DOHH2 (cell line): ENCODE results near the gene CNPY4.
A peak's percentile ranks its signal among the peaks of the same experiment; 100 is the strongest.

Source experiments
- H3F3A ChIP-seq: fragments of 200-600 bp; sonication (generic), shearing (Covaris generic); 2 replicates; pipeline ENCODE4 v1.6.0; 2016; ENCODE audit warnings: antibody characterized with exemption, mild to moderate bottlenecking; ENCODE audit not compliant: control insufficient read depth, insufficient read depth
- H3K27ac ChIP-seq: fragments of 200-600 bp; sonication (generic); 2 replicates; pipeline ENCODE4 v1.5.1; 2014; ENCODE audit warnings: low read depth, mild to moderate bottlenecking, low read length, moderate library complexity
- H3K27me3 ChIP-seq: fragments of 200-600 bp; sonication (generic); 2 replicates; pipeline ENCODE4 v1.6.1; 2014; ENCODE audit warnings: mild to moderate bottlenecking, low read length, mixed read lengths; ENCODE audit not compliant: control insufficient read depth
- H3K36me3 ChIP-seq: fragments of 200-600 bp; sonication (generic); 2 replicates; pipeline ENCODE4 v1.6.1; 2014; ENCODE audit warnings: mild to moderate bottlenecking, low read length, moderate library complexity, mixed read lengths; ENCODE audit not compliant: control insufficient read depth
- H3K4me1 ChIP-seq: fragments of 200-600 bp; sonication (generic); 2 replicates; pipeline ENCODE4 v1.6.1; 2014; ENCODE audit warnings: mild to moderate bottlenecking, low read length, mixed read lengths; ENCODE audit not compliant: control insufficient read depth
- H3K4me2 ChIP-seq: fragments of 200-600 bp; sonication (generic); 2 replicates; pipeline ENCODE4 v1.6.0; 2014; ENCODE audit warnings: mild to moderate bottlenecking, low read length, moderate library complexity
- H3K4me3 ChIP-seq: fragments of 200-600 bp; sonication (generic); 2 replicates; pipeline ENCODE4 v1.5.1; 2014; ENCODE audit warnings: mild to moderate bottlenecking, low read length, mixed read lengths
- H3K79me2 ChIP-seq: fragments of 200-600 bp; sonication (generic); 2 replicates; pipeline ENCODE4 v1.6.1; 2014; ENCODE audit warnings: mild to moderate bottlenecking, low read length, mixed read lengths; ENCODE audit not compliant: control insufficient read depth
- H3K9me2 ChIP-seq: fragments of 200-600 bp; sonication (generic); replicated peaks from 2 replicates; pipeline ENCODE4 v1.6.1; 2014; ENCODE audit warnings: mild to moderate bottlenecking, low read length, mixed read lengths; ENCODE audit not compliant: control insufficient read depth
- H3K9me3 ChIP-seq: fragments of 200-600 bp; sonication (generic); 2 replicates; pipeline ENCODE4 v1.6.1; 2014; ENCODE audit warnings: antibody characterized with exemption, low read length, mixed read lengths; ENCODE audit not compliant: control insufficient read depth, insufficient read depth
- H4K20me1 ChIP-seq: fragments of 200-600 bp; sonication (generic); 2 replicates; pipeline ENCODE4 v1.6.0; 2014; ENCODE audit warnings: low read depth, mild to moderate bottlenecking, antibody characterized with exemption, low read length, moderate library complexity; ENCODE audit not compliant: control insufficient read depth, insufficient read depth
- EZH2phosphoT487 ChIP-seq: fragments of 200-600 bp; sonication (generic); IDR thresholded peaks from 2 replicates; pipeline ENCODE4 v1.6.1; 2017; ENCODE audit warnings: borderline replicate concordance, mild to moderate bottlenecking, antibody characterized with exemption, low read length, moderate library complexity, mixed read lengths
- TF ChIP-seq, protein P1 (sequence below): fragments of 200-600 bp; sonication (generic); IDR thresholded peaks from one replicate; pipeline ENCODE4 v1.5.1; 2014; ENCODE audit warnings: antibody characterized with exemption, mild to moderate bottlenecking, low read depth, low read length; ENCODE audit not compliant: poor library complexity, severe bottlenecking

Gene CNPY4

DNA sequence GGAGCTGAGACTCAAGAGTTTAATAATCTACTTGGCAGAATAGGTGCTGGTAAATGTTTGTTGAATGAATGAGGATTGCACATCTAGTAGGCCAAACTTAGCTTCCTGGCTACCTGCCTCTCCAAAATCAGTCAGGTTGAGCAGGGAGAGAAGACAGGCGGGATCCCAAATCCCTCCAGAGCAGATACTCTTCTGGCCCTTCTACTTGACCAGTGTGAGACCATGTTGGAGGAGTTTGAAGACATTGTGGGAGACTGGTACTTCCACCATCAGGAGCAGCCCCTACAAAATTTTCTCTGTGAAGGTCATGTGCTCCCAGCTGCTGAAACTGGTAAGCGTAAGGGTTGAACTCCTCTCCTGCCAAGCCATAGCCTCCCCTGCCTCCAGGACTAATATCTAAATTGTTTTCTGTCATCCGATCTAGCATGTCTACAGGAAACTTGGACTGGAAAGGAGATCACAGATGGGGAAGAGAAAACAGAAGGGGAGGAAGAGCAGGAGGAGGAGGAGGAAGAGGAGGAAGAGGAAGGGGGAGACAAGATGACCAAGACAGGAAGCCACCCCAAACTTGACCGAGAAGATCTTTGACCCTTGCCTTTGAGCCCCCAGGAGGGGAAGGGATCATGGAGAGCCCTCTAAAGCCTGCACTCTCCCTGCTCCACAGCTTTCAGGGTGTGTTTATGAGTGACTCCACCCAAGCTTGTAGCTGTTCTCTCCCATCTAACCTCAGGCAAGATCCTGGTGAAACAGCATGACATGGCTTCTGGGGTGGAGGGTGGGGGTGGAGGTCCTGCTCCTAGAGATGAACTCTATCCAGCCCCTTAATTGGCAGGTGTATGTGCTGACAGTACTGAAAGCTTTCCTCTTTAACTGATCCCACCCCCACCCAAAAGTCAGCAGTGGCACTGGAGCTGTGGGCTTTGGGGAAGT is 5.1 kb downstream of the CNPY4 start:
- H3K9me3 ChIP-seq: no peaks in the 10 kb centered on the region
- peaks cover 36% of the 10 kb centered on the region for H3K36me3 ChIP-seq
- H3K4me2 ChIP-seq: peak overlapping the region; percentile 96
- H3K4me1 ChIP-seq: peaks cover 48% of the 10 kb centered on the region
- H4K20me1 ChIP-seq: no peaks in the 10 kb centered on the region
- H3K9me2 ChIP-seq: no peaks in the 10 kb centered on the region
- peak overlapping the region; percentile 53 for H3K27ac ChIP-seq
- peaks cover 57% of the 10 kb centered on the region for H3K79me2 ChIP-seq
- H3F3A ChIP-seq: peaks cover 36% of the 10 kb centered on the region
- H3K27me3 ChIP-seq: no peaks in the 10 kb centered on the region
- TF ChIP-seq, protein P1, sequence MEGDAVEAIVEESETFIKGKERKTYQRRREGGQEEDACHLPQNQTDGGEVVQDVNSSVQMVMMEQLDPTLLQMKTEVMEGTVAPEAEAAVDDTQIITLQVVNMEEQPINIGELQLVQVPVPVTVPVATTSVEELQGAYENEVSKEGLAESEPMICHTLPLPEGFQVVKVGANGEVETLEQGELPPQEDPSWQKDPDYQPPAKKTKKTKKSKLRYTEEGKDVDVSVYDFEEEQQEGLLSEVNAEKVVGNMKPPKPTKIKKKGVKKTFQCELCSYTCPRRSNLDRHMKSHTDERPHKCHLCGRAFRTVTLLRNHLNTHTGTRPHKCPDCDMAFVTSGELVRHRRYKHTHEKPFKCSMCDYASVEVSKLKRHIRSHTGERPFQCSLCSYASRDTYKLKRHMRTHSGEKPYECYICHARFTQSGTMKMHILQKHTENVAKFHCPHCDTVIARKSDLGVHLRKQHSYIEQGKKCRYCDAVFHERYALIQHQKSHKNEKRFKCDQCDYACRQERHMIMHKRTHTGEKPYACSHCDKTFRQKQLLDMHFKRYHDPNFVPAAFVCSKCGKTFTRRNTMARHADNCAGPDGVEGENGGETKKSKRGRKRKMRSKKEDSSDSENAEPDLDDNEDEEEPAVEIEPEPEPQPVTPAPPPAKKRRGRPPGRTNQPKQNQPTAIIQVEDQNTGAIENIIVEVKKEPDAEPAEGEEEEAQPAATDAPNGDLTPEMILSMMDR: no peak
- no peak for TF ChIP-seq EZH2phosphoT487
- peak overlapping the region; percentile 81 for H3K4me3 ChIP-seq

DNA sequence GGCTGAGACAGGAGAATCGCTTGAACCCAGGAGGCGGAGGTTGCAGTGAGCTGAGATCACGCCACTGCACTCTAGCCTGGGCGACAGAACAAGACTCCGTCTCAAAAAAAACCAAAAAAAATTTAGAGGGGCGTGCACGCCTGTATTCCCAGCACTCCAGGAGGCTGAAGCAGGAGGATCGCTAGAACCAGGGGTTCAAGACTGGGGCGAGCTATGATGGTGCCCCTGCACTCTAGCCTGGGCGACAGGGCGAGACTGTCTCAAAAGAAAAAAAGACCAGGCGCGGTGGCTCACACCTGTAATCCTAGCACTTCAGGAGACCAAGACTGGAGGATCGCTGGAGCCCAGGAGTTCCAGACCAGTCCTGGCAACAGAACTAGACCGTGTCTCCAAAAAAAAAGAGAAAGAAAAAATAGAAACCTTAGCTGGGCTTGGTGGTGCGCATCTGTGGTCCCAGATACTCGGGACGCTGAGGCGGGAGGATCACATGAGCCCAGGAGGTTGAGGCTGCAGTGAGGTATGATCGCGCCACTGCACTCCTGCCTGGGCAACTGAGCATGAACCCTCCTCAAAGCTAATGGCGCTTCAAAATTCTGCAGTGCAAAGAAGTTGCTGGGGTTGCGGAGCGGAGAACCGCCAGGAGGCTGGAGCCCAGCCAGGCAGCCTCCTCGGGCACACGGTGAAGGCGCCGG is 7.0 kb downstream of the CNPY4 start:
- Histone ChIP-seq H3K4me1 (peaks cover 46% of the 10 kb centered on the region), H3K9me2 (no peaks in the 10 kb centered on the region), H3K27ac (peak overlapping the region; percentile 94), H3F3A (peaks cover 32% of the 10 kb centered on the region), H4K20me1 (no peaks in the 10 kb centered on the region), H3K36me3 (peaks cover 36% of the 10 kb centered on the region), H3K4me3 (peak overlapping the region; percentile 81), H3K27me3 (no peaks in the 10 kb centered on the region), H3K4me2 (peak overlapping the region; percentile 96), H3K79me2 (peaks cover 45% of the 10 kb centered on the region), H3K9me3 (no peaks in the 10 kb centered on the region)
- TF ChIP-seq, protein P1: no peak
- TF ChIP-seq EZH2phosphoT487: no peak

DNA sequence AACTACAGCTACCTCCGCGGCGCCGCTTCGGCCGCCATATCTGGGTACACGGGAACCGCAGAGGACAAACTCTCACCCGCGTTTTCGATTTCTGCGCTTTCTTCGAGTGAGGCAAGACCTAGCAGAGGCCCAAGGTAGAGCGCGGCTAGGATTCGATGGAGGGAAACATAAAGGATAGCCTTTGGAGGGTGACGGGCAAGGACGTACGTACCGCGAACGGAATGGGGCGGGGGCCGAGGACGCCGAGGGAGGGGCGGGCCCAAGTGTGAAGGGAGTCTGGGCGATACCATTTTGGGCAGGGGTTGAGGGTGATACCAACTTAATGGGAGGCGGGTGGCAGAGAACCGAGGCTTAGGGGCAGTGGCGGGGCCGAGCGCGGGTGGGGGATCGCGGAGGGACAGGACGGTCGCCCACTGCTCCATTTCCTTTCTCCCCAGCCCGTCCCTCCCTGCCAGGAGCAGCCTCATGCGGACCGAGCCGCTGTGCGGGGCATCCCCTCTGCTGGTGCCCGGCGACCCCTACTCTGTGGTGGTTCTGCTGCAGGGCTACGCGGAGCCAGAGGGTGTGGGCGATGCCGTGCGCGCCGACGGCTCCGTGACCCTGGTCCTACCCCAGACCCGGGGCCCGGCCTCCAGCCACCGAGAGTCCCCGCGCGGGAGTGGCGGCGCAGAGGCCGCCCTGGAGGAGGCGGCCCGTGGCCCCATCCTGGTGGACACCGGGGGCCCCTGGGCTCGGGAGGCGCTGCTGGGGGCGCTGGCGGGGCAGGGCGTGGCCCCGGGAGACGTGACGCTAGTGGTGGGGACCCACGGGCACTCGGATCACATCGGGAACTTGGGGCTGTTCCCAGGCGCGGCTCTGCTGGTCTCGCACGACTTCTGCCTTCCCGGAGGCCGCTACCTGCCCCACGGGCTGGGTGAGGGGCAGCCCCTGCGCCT is 7.8 kb downstream of the CNPY4 start, which contains the start of gene MBLAC1:
MBLAC1 (plus strand) TSS at position 37 of the 935 bp plus-strand sequence; CDS start at position 466, 429 bp downstream.
- H3K79me2 ChIP-seq: peaks cover 41% of the 10 kb centered on the region
- no peaks in the 10 kb centered on the region for H4K20me1 ChIP-seq
- H3K27ac ChIP-seq: peak within 1 kb of the TSS; percentile 94
- peaks cover 32% of the 10 kb centered on the region for H3F3A ChIP-seq
- TF ChIP-seq, protein P1: peak; percentile 32
- TF ChIP-seq EZH2phosphoT487: no peak
- H3K36me3 ChIP-seq: peaks cover 34% of the 10 kb centered on the region
- peak within 1 kb of the TSS; percentile 96 for H3K4me2 ChIP-seq
- no peaks in the 10 kb centered on the region for H3K9me2 ChIP-seq
- peaks cover 46% of the 10 kb centered on the region for H3K4me1 ChIP-seq
- peak within 1 kb of the TSS; percentile 81 for H3K4me3 ChIP-seq
- no peaks in the 10 kb centered on the region for H3K9me3 ChIP-seq
- H3K27me3 ChIP-seq: no peaks in the 10 kb centered on the region
